PC-3 (cell line): Measurements from ENCODE around the gene GRB10. TPM values are rescaled to one million over a fixed set of nuclear protein-coding genes. Genes with fewer than 3 reads are reported as not detected.

Experiments used
- ATAC-seq: fragments of 200-7000 bp; cut with Tn5 transposase; 2 replicates; pipeline ENCODE4 v1.9.1; 2020; ENCODE audit warnings: mild to moderate bottlenecking, moderate library complexity
- BruUV-seq: library from RNA; stranded (reverse); fragments of 400-500 nt; replicated peaks from 2 replicates; lab custom pipeline; 2021; lab: Mats Ljungman, UMichigan
- CTCF ChIA-PET: fragments of 300-600 bp; sonication (Branson Sonifier 250); formaldehyde crosslinking; loops from one replicate; lab custom pipeline; 2022; ENCODE audit warnings: antibody characterized with exemption; lab: Charles Lee
- POLR2A ChIA-PET: fragments of 300-600 bp; sonication (Branson Sonifier 250); formaldehyde crosslinking; loops from one replicate; lab custom pipeline; 2022; ENCODE audit warnings: antibody characterized with exemption; ENCODE audit not compliant: unreplicated experiment; lab: Charles Lee
- DNase-seq: peaks from one replicate; pipeline ENCODE4 v3.0.0-alpha.2; 2015
- H2AFZ ChIP-seq: fragments of 300-600 bp; sonication (generic); 2 replicates; pipeline ENCODE4 v1.6.0; 2016; ENCODE audit warnings: antibody characterized with exemption, low read length
- H3F3A ChIP-seq: fragments of 300-600 bp; sonication (generic); one replicate; pipeline ENCODE4 v1.6.0; 2017; ENCODE audit warnings: antibody characterized with exemption, low read length, control low read depth, mild to moderate bottlenecking; ENCODE audit not compliant: unreplicated experiment
- H3K27ac ChIP-seq: fragments of 300-600 bp; sonication (generic); 2 replicates; pipeline ENCODE4 v1.5.1; 2016; ENCODE audit warnings: mild to moderate bottlenecking, low read length
- H3K27me3 ChIP-seq: fragments of 300-600 bp; sonication (generic); 2 replicates; pipeline ENCODE4 v1.6.1; 2016; ENCODE audit warnings: low read length, mixed read lengths
- H3K36me3 ChIP-seq: fragments of 300-600 bp; sonication (generic); 2 replicates; pipeline ENCODE4 v1.6.1; 2016; ENCODE audit warnings: low read depth, mixed run types, low read length, mixed read lengths
- H3K4me1 ChIP-seq: fragments of 300-600 bp; sonication (generic); 2 replicates; pipeline ENCODE4 v1.5.1; 2016; ENCODE audit warnings: low read length; ENCODE audit not compliant: insufficient read depth
- H3K4me2 ChIP-seq: fragments of 300-600 bp; sonication (generic); 2 replicates; pipeline ENCODE4 v1.6.0; 2016; ENCODE audit warnings: low read length
- H3K4me3 ChIP-seq: fragments of 300-600 bp; sonication (generic); 2 replicates; pipeline ENCODE4 v1.5.1; 2016; ENCODE audit warnings: mild to moderate bottlenecking, low read length, mixed read lengths
- H3K79me2 ChIP-seq: fragments of 300-600 bp; sonication (generic); 2 replicates; pipeline ENCODE4 v1.6.1; 2017; ENCODE audit warnings: low read length, mixed read lengths
- H3K9ac ChIP-seq: fragments of 300-600 bp; sonication (generic); 2 replicates; pipeline ENCODE4 v1.6.0; 2016; ENCODE audit warnings: mild to moderate bottlenecking, low read length
- H3K9me2 ChIP-seq: fragments of 300-600 bp; sonication (generic); replicated peaks from 2 replicates; pipeline ENCODE4 v1.6.1; 2016; ENCODE audit warnings: mixed run types, low read length, mixed read lengths
- H3K9me3 ChIP-seq: fragments of 300-600 bp; sonication (generic); 2 replicates; pipeline ENCODE4 v1.6.1; 2016; ENCODE audit warnings: low read length, mixed read lengths
- H4K20me1 ChIP-seq: fragments of 300-600 bp; sonication (generic); 2 replicates; pipeline ENCODE4 v1.6.1; 2016; ENCODE audit warnings: low read length, mixed read lengths
- CTCF ChIP-seq: fragments of 300-600 bp; sonication (generic); conservative IDR thresholded peaks from 2 replicates; pipeline ENCODE4 v1.5.1; 2017; ENCODE audit warnings: antibody characterized with exemption, low read depth, mild to moderate bottlenecking, low read length
- EZH2 ChIP-seq: fragments of 300-600 bp; sonication (generic); IDR thresholded peaks from one replicate; pipeline ENCODE4 v1.6.1; 2017; ENCODE audit warnings: antibody characterized with exemption, mild to moderate bottlenecking, low read length; ENCODE audit not compliant: unreplicated experiment
- EZH2phosphoT487 ChIP-seq: fragments of 300-600 bp; sonication (generic); IDR thresholded peaks from 2 replicates; pipeline ENCODE4 v1.6.1; 2018; ENCODE audit warnings: mild to moderate bottlenecking, antibody characterized with exemption, low read length, borderline replicate concordance
- intact Hi-C: fragments of 100-400 bp; cut with micrococcal nuclease; formaldehyde crosslinking; loops from 2 replicates; pipeline ENCODE4 v1.9.0; 2023
- total RNA-seq: library from RNA; depleted of rRNA; stranded (reverse); fragments of >200 nt; gene quantifications from 2 replicates; pipeline ENCODE4 v1.2.3, GENCODE V29; 2014

The GRB10 gene
- total RNA-seq, 1 experiment from 2014 or later: 61.3 TPM

- TF ChIP-seq EZH2: no peak
- no peak for TF ChIP-seq EZH2phosphoT487
- TF ChIP-seq CTCF: no peak
- H3K9ac ChIP-seq: no peak overlapping the region
- BruUV-seq: no TSS peak
- H3K4me2 ChIP-seq: no peak overlapping the region
- intact Hi-C loops: loop anchor here (5.0 kb wide), 1 partner anchor 47 kb away; no protein-coding TSS in a partner anchor
- no peak overlapping the region for H3K27ac ChIP-seq
- no peaks in the 10 kb centered on the region for H3F3A ChIP-seq
- H2AFZ ChIP-seq: no peak overlapping the region
- peaks cover 7% of the 10 kb centered on the region; the same call in 1 of the 2 replicates for H3K4me1 ChIP-seq
- ChIA-PET POLR2A (no interaction called here), CTCF (no interaction called here)
- peaks cover 95% of the 10 kb centered on the region for H3K79me2 ChIP-seq
- no peaks in the 10 kb centered on the region for H3K9me3 ChIP-seq
- H3K27me3 ChIP-seq: no peaks in the 10 kb centered on the region
- ATAC-seq (no peak), DNase-seq (no peak)
- H3K36me3 ChIP-seq: peaks cover 9% of the 10 kb centered on the region; the same call in 1 of the 2 replicates
- H4K20me1 ChIP-seq: peaks cover 74% of the 10 kb centered on the region
- no peaks in the 10 kb centered on the region for H3K9me2 ChIP-seq
- H3K4me3 ChIP-seq: no peak overlapping the region
These were observed 3.3 kb downstream of the GRB10 start for GRCh38 chr7:50779427-50779826.

- no peaks in the 10 kb centered on the region for H3F3A ChIP-seq
- no TSS peak for BruUV-seq
- ChIA-PET CTCF (no interaction called here), POLR2A (no interaction called here)
- intact Hi-C loops: loop anchor here (5.0 kb wide), 1 partner anchor 46 kb away; no protein-coding TSS in a partner anchor
- H3K4me3 ChIP-seq: no peak overlapping the region
- peaks cover 71% of the 10 kb centered on the region for H4K20me1 ChIP-seq
- H3K36me3 ChIP-seq: peaks cover 13% of the 10 kb centered on the region; the same call in 1 of the 2 replicates
- no peak for TF ChIP-seq CTCF
- TF ChIP-seq EZH2: no peak
- no peak for TF ChIP-seq EZH2phosphoT487
- peaks cover 7% of the 10 kb centered on the region; the same call in 1 of the 2 replicates for H3K4me1 ChIP-seq
- no peak for DNase-seq
- no peak for ATAC-seq
- no peak overlapping the region for H3K9ac ChIP-seq
- H3K4me2 ChIP-seq: no peak overlapping the region
- H2AFZ ChIP-seq: no peak overlapping the region
- peaks cover 93% of the 10 kb centered on the region for H3K79me2 ChIP-seq
- no peaks in the 10 kb centered on the region for H3K9me2 ChIP-seq
- no peaks in the 10 kb centered on the region for H3K9me3 ChIP-seq
- H3K27me3 ChIP-seq: no peaks in the 10 kb centered on the region
- no peak overlapping the region for H3K27ac ChIP-seq
These were observed 4.5 kb downstream of the GRB10 start for GRCh38 chr7:50778189-50778588.

DNA sequence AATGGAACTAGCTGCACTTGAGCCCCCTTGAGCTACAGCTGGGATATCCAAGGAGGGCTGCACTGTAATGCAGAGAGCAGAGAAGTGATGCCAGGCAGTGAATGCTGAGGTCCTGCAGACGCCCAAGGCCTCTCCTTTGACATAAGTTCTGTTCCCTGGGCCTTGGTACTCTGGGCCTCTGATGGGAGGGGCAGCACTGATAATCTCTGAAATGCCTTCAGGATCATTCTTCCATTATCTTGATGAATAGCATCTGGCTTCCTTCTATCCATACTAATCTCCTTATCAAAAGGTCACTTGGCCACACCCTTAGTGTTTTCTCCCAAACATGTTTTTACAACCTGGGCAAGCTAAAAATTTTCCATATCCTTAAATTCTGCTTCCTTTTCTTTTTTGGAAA lies 6.9 kb downstream of the GRB10 start:
- Histone ChIP-seq H3K4me3 (no peak overlapping the region), H3K36me3 (peaks cover 21% of the 10 kb centered on the region), H3K9me2 (no peaks in the 10 kb centered on the region), H3K27me3 (no peaks in the 10 kb centered on the region), H3F3A (no peaks in the 10 kb centered on the region), H3K4me2 (no peak overlapping the region), H3K4me1 (no peaks in the 10 kb centered on the region), H3K9me3 (no peaks in the 10 kb centered on the region), H2AFZ (no peak overlapping the region), H4K20me1 (peaks cover 73% of the 10 kb centered on the region), H3K79me2 (peaks cover 96% of the 10 kb centered on the region), H3K9ac (no peak overlapping the region), H3K27ac (no peak overlapping the region)
- BruUV-seq: no TSS peak
- ChIA-PET CTCF (no interaction called here), POLR2A (interaction anchor here (0.5 kb wide), 1 partner anchor 565 kb away, joined by 4 read pairs; no protein-coding TSS in a partner anchor)
- no peak for TF ChIP-seq CTCF
- no peak for ATAC-seq
- intact Hi-C loops: loop anchor here (5.0 kb wide), 1 partner anchor 44 kb away; no protein-coding TSS in a partner anchor
- no peak for DNase-seq
